ENCODE measurements around the gene LMBRD1. TPM values are rescaled to one million over a fixed set of nuclear protein-coding genes. Genes with fewer than 3 reads are reported as not detected.
A peak's percentile ranks its signal among the peaks of the same experiment; 100 is the strongest.

Gene LMBRD1
- total and polyA plus RNA-seq, 4 experiments from 2014 or later, result 53.8 to 61.5 (median 55.2) TPM

- H3K4me3 ChIP-seq (ENCODE audit: low read length in 2 of 2), result no peak overlapping the region
- POLR2A ChIA-PET (ENCODE audit: partially characterized antibody), result interaction anchor here (2.3 to 6.2 kb wide), 2 partner anchors 20 kb away, joined by 11 to 92 read pairs; partner anchors contain the start of gene LMBRD1
- H3K27ac ChIP-seq (ENCODE audit: low read depth, low read length), result no peak overlapping the region
- no peaks in the 10 kb centered on the region for H3K27me3 ChIP-seq (ENCODE audit: insufficient read depth, low read length)
- Mint-ChIP-seq H3K4me1 (peaks cover 34 to 46% (median 40%) of the 10 kb centered on the region in 4 donors), H3K4me3 (peak overlapping the region in 1 of 8 donors; percentile 14), H3K27me3 (no peaks in the 10 kb centered on the region), H3K27ac (peak overlapping the region in 2 of 7 donors; percentile 5 to 53), H3K9me3 (peaks cover 0 to 2% (median 0%) of the 10 kb centered on the region in 8 donors), H3K36me3 (no peaks in the 10 kb centered on the region)
- CTCF ChIA-PET (ENCODE audit: partially characterized antibody), result interaction anchor here (1.4 to 6.5 kb wide), 3 partner anchors 18 to 83 kb away, joined by 4 to 93 read pairs (median 5); partner anchors contain the start of gene LMBRD1
- intact Hi-C loops (cut with micrococcal nuclease), result loop anchor here (10.0 kb wide), 1 partner anchor 847 kb away; the partner anchor contains the start of gene SMAP1
- DNase-seq, result no peak
- no peaks in the 10 kb centered on the region for H3K9me3 ChIP-seq (ENCODE audit: control insufficient read depth in 1 of 2, low read length in 2 of 2)
- H3K36me3 ChIP-seq (ENCODE audit: insufficient read depth, low read length), result no peaks in the 10 kb centered on the region
- H3K4me1 ChIP-seq (ENCODE audit: insufficient read depth, low read length), result peaks cover 49% of the 10 kb centered on the region
Measured at GRCh38 chr6:69817358-69817757, 20.5 kb upstream of the LMBRD1 start.

- no peaks in the 10 kb centered on the region for H3K9me3 ChIP-seq (ENCODE audit: control insufficient read depth in 1 of 2, low read length in 2 of 2)
- ChIA-PET CTCF (ENCODE audit: partially characterized antibody) (interaction anchor here (1.4 to 6.5 kb wide), 3 partner anchors 18 to 82 kb away, joined by 4 to 93 read pairs (median 5); partner anchors contain the start of gene LMBRD1), POLR2A (ENCODE audit: partially characterized antibody) (interaction anchor here (1.2 to 6.2 kb wide), 3 partner anchors 17 to 51 kb away, joined by 3 to 92 read pairs (median 5); partner anchors contain the start of gene LMBRD1)
- H3K4me1 ChIP-seq (ENCODE audit: insufficient read depth, low read length), result peaks cover 55% of the 10 kb centered on the region
- H3K36me3 Mint-ChIP-seq, result no peaks in the 10 kb centered on the region
- peaks cover 37 to 54% (median 47%) of the 10 kb centered on the region in 4 donors for H3K4me1 Mint-ChIP-seq
- peak overlapping the region; percentile 86 to 97 (median 95) for H3K27ac Mint-ChIP-seq
- peak overlapping the region; percentile 70 to 85 (median 82) for H3K4me3 Mint-ChIP-seq
- intact Hi-C loops (cut with micrococcal nuclease), result loop anchor here (1.0 to 10.0 kb wide), 4 partner anchors 19 to 848 kb away; partner anchors contain the start of gene SMAP1
- no peaks in the 10 kb centered on the region for H3K27me3 ChIP-seq (ENCODE audit: insufficient read depth, low read length)
- peaks cover 0 to 2% (median 0%) of the 10 kb centered on the region in 8 donors for H3K9me3 Mint-ChIP-seq
- H3K27ac ChIP-seq (ENCODE audit: low read depth, low read length), result peak overlapping the region; percentile 57
- no peaks in the 10 kb centered on the region for H3K36me3 ChIP-seq (ENCODE audit: insufficient read depth, low read length)
- no peaks in the 10 kb centered on the region for H3K27me3 Mint-ChIP-seq
- H3K4me3 ChIP-seq (ENCODE audit: low read length in 2 of 2), result peak overlapping the region in 1 of 2 donors; percentile 34
- DNase-seq, result no peak
Measured at GRCh38 chr6:69816569-69816968, 19.8 kb upstream of the LMBRD1 start.

GRCh38 chr6:69816026-69816425 is 19.2 kb upstream of the LMBRD1 start:
- peak in 1 of 5 donors; percentile 23 for DNase-seq
- peak overlapping the region in 1 of 2 donors; percentile 34 for H3K4me3 ChIP-seq (ENCODE audit: low read length in 2 of 2)
- no peaks in the 10 kb centered on the region for H3K9me3 ChIP-seq (ENCODE audit: control insufficient read depth in 1 of 2, low read length in 2 of 2)
- no peaks in the 10 kb centered on the region for H3K36me3 ChIP-seq (ENCODE audit: insufficient read depth, low read length)
- Mint-ChIP-seq H3K4me3 (peak overlapping the region; percentile 70 to 85 (median 83)), H3K27me3 (no peaks in the 10 kb centered on the region), H3K36me3 (no peaks in the 10 kb centered on the region), H3K4me1 (peaks cover 38 to 59% (median 50%) of the 10 kb centered on the region in 4 donors), H3K9me3 (peaks cover 0 to 2% (median 0%) of the 10 kb centered on the region in 8 donors), H3K27ac (peak overlapping the region; percentile 86 to 97 (median 95))
- H3K4me1 ChIP-seq (ENCODE audit: insufficient read depth, low read length), result peaks cover 55% of the 10 kb centered on the region
- ChIA-PET POLR2A (ENCODE audit: partially characterized antibody) (interaction anchor here (0.9 to 6.2 kb wide), 6 partner anchors 15 to 51 kb away, joined by 3 to 92 read pairs (median 4); partner anchors contain the start of gene LMBRD1), CTCF (ENCODE audit: partially characterized antibody) (interaction anchor here (1.4 to 6.5 kb wide), 4 partner anchors 11 to 81 kb away, joined by 4 to 93 read pairs (median 8); partner anchors contain the start of gene LMBRD1)
- no peaks in the 10 kb centered on the region for H3K27me3 ChIP-seq (ENCODE audit: insufficient read depth, low read length)
- intact Hi-C loops (cut with micrococcal nuclease), result loop anchor here (1.0 to 10.0 kb wide), 4 partner anchors 19 to 849 kb away; partner anchors contain the start of gene SMAP1
- peak overlapping the region; percentile 57 for H3K27ac ChIP-seq (ENCODE audit: low read depth, low read length)

GRCh38 chr6:69813508-69813907 is 16.7 kb upstream of the LMBRD1 start:
- CTCF ChIA-PET (ENCODE audit: partially characterized antibody), result interaction anchor here (0.7 to 6.5 kb wide), 5 partner anchors 9 to 54 kb away, joined by 3 to 93 read pairs (median 5); partner anchors contain the start of gene LMBRD1
- Histone ChIP-seq H3K27ac (ENCODE audit: low read depth, low read length) (peak overlapping the region; percentile 47), H3K4me1 (ENCODE audit: insufficient read depth, low read length) (peaks cover 55% of the 10 kb centered on the region), H3K27me3 (ENCODE audit: insufficient read depth, low read length) (no peaks in the 10 kb centered on the region), H3K4me3 (ENCODE audit: low read length in 2 of 2) (no peak overlapping the region), H3K36me3 (ENCODE audit: insufficient read depth, low read length) (no peaks in the 10 kb centered on the region), H3K9me3 (ENCODE audit: control insufficient read depth in 1 of 2, low read length in 2 of 2) (no peaks in the 10 kb centered on the region)
- Mint-ChIP-seq H3K27me3 (no peaks in the 10 kb centered on the region), H3K4me3 (peak overlapping the region in 7 of 8 donors; percentile 30 to 83 (median 59)), H3K36me3 (no peaks in the 10 kb centered on the region), H3K4me1 (peaks cover 40 to 68% (median 55%) of the 10 kb centered on the region in 4 donors), H3K9me3 (no peaks in the 10 kb centered on the region), H3K27ac (peak overlapping the region; percentile 84 to 99 (median 90))
- intact Hi-C loops (cut with micrococcal nuclease), result loop anchor here (10.0 kb wide), 1 partner anchor 851 kb away; the partner anchor contains the start of gene SMAP1
- POLR2A ChIA-PET (ENCODE audit: partially characterized antibody), result interaction anchor here (0.6 to 6.2 kb wide), 6 partner anchors 9 to 63 kb away, joined by 3 to 92 read pairs (median 4); partner anchors contain the start of gene LMBRD1
- DNase-seq, result no peak

GRCh38 chr6:69812746-69813427 is 16.1 kb upstream of the LMBRD1 start:
- H3K27ac Mint-ChIP-seq, result peak overlapping the region; percentile 84 to 99 (median 90)
- Histone ChIP-seq H3K4me1 (ENCODE audit: insufficient read depth, low read length) (peaks cover 55% of the 10 kb centered on the region), H3K27ac (ENCODE audit: low read depth, low read length) (peak overlapping the region; percentile 47), H3K36me3 (ENCODE audit: insufficient read depth, low read length) (no peaks in the 10 kb centered on the region), H3K4me3 (ENCODE audit: low read length in 2 of 2) (no peak overlapping the region), H3K27me3 (ENCODE audit: insufficient read depth, low read length) (no peaks in the 10 kb centered on the region), H3K9me3 (ENCODE audit: control insufficient read depth in 1 of 2, low read length in 2 of 2) (no peaks in the 10 kb centered on the region)
- CTCF ChIA-PET (ENCODE audit: partially characterized antibody), result interaction anchor here (1.4 to 6.5 kb wide), 5 partner anchors 8 to 53 kb away, joined by 3 to 93 read pairs (median 5); partner anchors contain the start of gene LMBRD1
- no peaks in the 10 kb centered on the region for H3K36me3 Mint-ChIP-seq
- H3K4me3 Mint-ChIP-seq, result peak overlapping the region in 7 of 8 donors; percentile 30 to 83 (median 61)
- DNase-seq, result no peak
- intact Hi-C loops (cut with micrococcal nuclease), result loop anchor here (10.0 kb wide), 1 partner anchor 852 kb away; the partner anchor contains the start of gene SMAP1
- H3K9me3 Mint-ChIP-seq, result no peaks in the 10 kb centered on the region
- POLR2A ChIA-PET (ENCODE audit: partially characterized antibody), result interaction anchor here (0.6 to 6.2 kb wide), 5 partner anchors 10 to 64 kb away, joined by 3 to 92 read pairs (median 4); partner anchors contain the start of gene LMBRD1
- H3K27me3 Mint-ChIP-seq, result no peaks in the 10 kb centered on the region
- peaks cover 40 to 68% (median 55%) of the 10 kb centered on the region in 4 donors for H3K4me1 Mint-ChIP-seq

- H3K9me3 Mint-ChIP-seq, result no peaks in the 10 kb centered on the region
- no peak overlapping the region for H3K4me3 ChIP-seq (ENCODE audit: low read length in 2 of 2)
- no peaks in the 10 kb centered on the region for H3K36me3 ChIP-seq (ENCODE audit: insufficient read depth, low read length)
- no peak overlapping the region for H3K4me3 Mint-ChIP-seq
- no peak for DNase-seq
- H3K36me3 Mint-ChIP-seq, result no peaks in the 10 kb centered on the region
- no peaks in the 10 kb centered on the region for H3K9me3 ChIP-seq (ENCODE audit: control insufficient read depth in 1 of 2, low read length in 2 of 2)
- CTCF ChIA-PET (ENCODE audit: partially characterized antibody), result interaction anchor here (0.9 kb wide), 1 partner anchor 12 kb away, joined by 4 read pairs; no protein-coding TSS in a partner anchor
- no peak overlapping the region for H3K27ac ChIP-seq (ENCODE audit: low read depth, low read length)
- POLR2A ChIA-PET (ENCODE audit: partially characterized antibody), result interaction anchor here (0.8 to 1.6 kb wide), 2 partner anchors 9 to 10 kb away, joined by 3 to 4 read pairs; no protein-coding TSS in a partner anchor
- H3K4me1 Mint-ChIP-seq, result peaks cover 0 to 4% (median 2%) of the 10 kb centered on the region in 4 donors
- H3K27me3 ChIP-seq (ENCODE audit: insufficient read depth, low read length), result no peaks in the 10 kb centered on the region
- H3K4me1 ChIP-seq (ENCODE audit: insufficient read depth, low read length), result peaks cover under 1% of the 10 kb centered on the region
- H3K27me3 Mint-ChIP-seq, result no peaks in the 10 kb centered on the region
- no peak overlapping the region for H3K27ac Mint-ChIP-seq
- intact Hi-C loops (cut with micrococcal nuclease), result no loop called here
Measured at GRCh38 chr6:69802995-69803394, 6.2 kb upstream of the LMBRD1 start.

Measured in CD4-positive, alpha-beta memory T cell (primary cell).